Calu3 (cell line): ENCODE measurements around the gene DHRS7C. TPM values are rescaled to one million over a fixed set of nuclear protein-coding genes. Genes with fewer than 3 reads are reported as not detected.

Source experiments
- BruUV-seq: library from RNA; stranded (reverse); fragments of 400-500 nt; replicated peaks from 2 replicates; lab custom pipeline; 2021; lab: Mats Ljungman, UMichigan
- CTCF ChIA-PET: fragments of 300-600 bp; sonication (Branson Sonifier 250); formaldehyde crosslinking; loops from one replicate; lab custom pipeline; 2022; ENCODE audit warnings: antibody characterized with exemption; lab: Charles Lee
- DNase-seq: peaks from one replicate; pipeline ENCODE4 v3.0.0; 2022
- H3K27ac Mint-ChIP-seq: one replicate; pipeline ENCODE4 v1.8.0; 2022; ENCODE audit warnings: mixed read lengths; ENCODE audit not compliant: unreplicated experiment
- H3K27me3 Mint-ChIP-seq: one replicate; pipeline ENCODE4 v1.8.0; 2022; ENCODE audit warnings: mixed read lengths; ENCODE audit not compliant: unreplicated experiment
- H3K36me3 Mint-ChIP-seq: one replicate; pipeline ENCODE4 v1.8.0; 2022; ENCODE audit warnings: mild to moderate bottlenecking, moderate library complexity, mixed read lengths; ENCODE audit not compliant: insufficient read depth, unreplicated experiment
- H3K4me1 Mint-ChIP-seq: one replicate; pipeline ENCODE4 v1.8.0; 2022; ENCODE audit warnings: mild to moderate bottlenecking, low read depth, mixed read lengths; ENCODE audit not compliant: unreplicated experiment
- H3K4me3 Mint-ChIP-seq: one replicate; pipeline ENCODE4 v1.8.0; 2022; ENCODE audit warnings: mild to moderate bottlenecking, low read depth, moderate library complexity, mixed read lengths; ENCODE audit not compliant: unreplicated experiment
- H3K9me3 Mint-ChIP-seq: one replicate; pipeline ENCODE4 v1.8.0; 2022; ENCODE audit warnings: low read depth, mixed read lengths; ENCODE audit not compliant: unreplicated experiment
- CTCF ChIP-seq: fragments of 200-600 bp; IDR thresholded peaks from one replicate; pipeline ENCODE4 v1.8.0; 2022; ENCODE audit warnings: antibody characterized with exemption; ENCODE audit not compliant: unreplicated experiment
- intact Hi-C: fragments of 100-400 bp; cut with micrococcal nuclease; formaldehyde crosslinking; loops from one replicate; pipeline ENCODE4 v1.10.0; 2022; ENCODE audit not compliant: unreplicated experiment
- total RNA-seq: library from RNA; stranded (reverse); gene quantifications from 2 replicates; pipeline ENCODE4 v1.2.3, GENCODE V29; 2022

DHRS7C gene
- total RNA-seq, 1 experiment from 2014 or later: not detected

- BruUV-seq: no TSS peak
- Mint-ChIP-seq H3K9me3 (no peaks in the 10 kb centered on the region), H3K36me3 (no peaks in the 10 kb centered on the region), H3K4me1 (no peaks in the 10 kb centered on the region), H3K4me3 (no peak overlapping the region), H3K27me3 (peaks cover 13% of the 10 kb centered on the region), H3K27ac (no peak overlapping the region)
- intact Hi-C loops: no loop called here
- no peak for DNase-seq
- CTCF ChIA-PET: no interaction called here
- no peak for TF ChIP-seq CTCF
These were observed 18.7 kb downstream of the DHRS7C start for GRCh38 chr17:9772658-9773057.

GRCh38 chr17:9771465-9771864 lies 19.9 kb downstream of the DHRS7C start:
- DNase-seq: no peak
- CTCF ChIA-PET: no interaction called here
- no peak overlapping the region for H3K4me3 Mint-ChIP-seq
- peaks cover 5% of the 10 kb centered on the region for H3K27me3 Mint-ChIP-seq
- no peak overlapping the region for H3K27ac Mint-ChIP-seq
- no peaks in the 10 kb centered on the region for H3K9me3 Mint-ChIP-seq
- H3K4me1 Mint-ChIP-seq: no peaks in the 10 kb centered on the region
- no peaks in the 10 kb centered on the region for H3K36me3 Mint-ChIP-seq
- no TSS peak for BruUV-seq
- TF ChIP-seq CTCF: no peak
- intact Hi-C loops: no loop called here

- H3K27ac Mint-ChIP-seq: no peak overlapping the region
- DNase-seq: no peak
- peaks cover 18% of the 10 kb centered on the region for H3K27me3 Mint-ChIP-seq
- TF ChIP-seq CTCF: no peak
- BruUV-seq: no TSS peak
- CTCF ChIA-PET: interaction anchor here (0.9 to 1.2 kb wide), 6 partner anchors 12 to 193 kb away, joined by 3 to 12 read pairs (median 5); partner anchors contain the start of gene CFAP52
- no peaks in the 10 kb centered on the region for H3K4me1 Mint-ChIP-seq
- H3K36me3 Mint-ChIP-seq: no peaks in the 10 kb centered on the region
- no peak overlapping the region for H3K4me3 Mint-ChIP-seq
- H3K9me3 Mint-ChIP-seq: no peaks in the 10 kb centered on the region
- intact Hi-C loops: loop anchor here (5.0 kb wide), 1 partner anchor 42 kb away; no protein-coding TSS in a partner anchor
These were observed 22.2 kb downstream of the DHRS7C start for GRCh38 chr17:9769036-9769695.

- CTCF ChIA-PET: interaction anchor here (0.9 to 1.2 kb wide), 6 partner anchors 13 to 192 kb away, joined by 3 to 12 read pairs (median 5); partner anchors contain the start of gene CFAP52
These were observed 22.9 kb downstream of the DHRS7C start for GRCh38 chr17:9768381-9768934.

More at GRCh38 chr17:9768381-9768934, 22.9 kb downstream of the DHRS7C start:
- intact Hi-C loops: loop anchor here (5.0 kb wide), 1 partner anchor 41 kb away; no protein-coding TSS in a partner anchor
- Mint-ChIP-seq H3K27ac (no peak overlapping the region), H3K27me3 (peaks cover 25% of the 10 kb centered on the region), H3K36me3 (no peaks in the 10 kb centered on the region), H3K9me3 (no peaks in the 10 kb centered on the region), H3K4me1 (peaks cover 5% of the 10 kb centered on the region), H3K4me3 (no peak overlapping the region)
- no TSS peak for BruUV-seq
- DNase-seq: no peak
- peak; percentile 11 for TF ChIP-seq CTCF
